ENCODE measurements around the gene IFI16.

GRCh38 chr1:159030311-159030710 lies 20.6 kb downstream of the IFI16 start:
- TF ChIP-seq CTCF (IDR thresholded peaks at IDR 0.05) (no peak), ZFX (IDR thresholded peaks at IDR 0.05; ENCODE audit: borderline replicate concordance) (no peak)

Data from 22Rv1 (cell line).